ENCODE measurements around the gene CCNI2.

GRCh38 chr5:132778856-132779255 lies 31.6 kb downstream of the CCNI2 start:
- TF ChIP-seq CTCF (IDR thresholded peaks at IDR 0.05): no peak
- TF ChIP-seq POLR2AphosphoS5 (IDR thresholded peaks at IDR 0.05; ENCODE audit: low read depth, low read length): no peak
- no peak for TF ChIP-seq REST (IDR thresholded peaks at IDR 0.05; ENCODE audit: insufficient read depth in 1 of 2, low read depth in 2 of 2, low read length in 1 of 2)
- no peak for TF ChIP-seq TCF7L2 (IDR thresholded peaks at IDR 0.05; ENCODE audit: low read depth, low read length)

Data from Panc1 (cell line).